HTR-8/SVneo (cell line): ENCODE results near the gene SCARB1.

Experiments used
- DNase-seq: peaks from one replicate; pipeline ENCODE4 v3.0.0; 2011; ENCODE audit warnings: low spot score, mixed read lengths; ENCODE audit not compliant: insufficient read length
- FAIRE-seq: peaks from 2 replicates; lab custom pipeline; 2011; peaks lifted over from hg19 to GRCh38; lab: Jason Lieb, UNC

The SCARB1 gene

GRCh38 chr12:124847113-124848074 is 16.3 kb downstream of the SCARB1 start:
- DNase-seq (no peak), FAIRE-seq (no peak)

GRCh38 chr12:124844411-124845397 is 19.0 kb downstream of the SCARB1 start:
- FAIRE-seq (no peak), DNase-seq (no peak)

- no peak for DNase-seq
- no peak for FAIRE-seq
These were observed 20.7 kb downstream of the SCARB1 start for GRCh38 chr12:124842800-124843510.

GRCh38 chr12:124842073-124842749 is 21.5 kb downstream of the SCARB1 start:
- no peak for FAIRE-seq
- no peak for DNase-seq

GRCh38 chr12:124841558-124841945 is 22.1 kb downstream of the SCARB1 start:
- DNase-seq (no peak), FAIRE-seq (no peak)

- FAIRE-seq, result peak; percentile 88
These were observed 25.5 kb downstream of the SCARB1 start for GRCh38 chr12:124837958-124838803.

GRCh38 chr12:124837249-124837897 is 26.3 kb downstream of the SCARB1 start:
- FAIRE-seq (no peak), DNase-seq (no peak)

More at GRCh38 chr12:124837958-124838803, 25.5 kb downstream of the SCARB1 start:
- DNase-seq, result peak; percentile 96

GRCh38 chr12:124836759-124837158 is 26.9 kb downstream of the SCARB1 start:
- FAIRE-seq, result no peak

GRCh38 chr12:124835656-124836410 is 27.8 kb downstream of the SCARB1 start:
- FAIRE-seq (no peak), DNase-seq (no peak)

More at GRCh38 chr12:124836759-124837158, 26.9 kb downstream of the SCARB1 start:
- no peak for DNase-seq

GRCh38 chr12:124834822-124835221 is 28.8 kb downstream of the SCARB1 start:
- DNase-seq (no peak), FAIRE-seq (no peak)

GRCh38 chr12:124833693-124834122 is 30.0 kb downstream of the SCARB1 start:
- FAIRE-seq, result no peak
- DNase-seq, result no peak

GRCh38 chr12:124832856-124833255 is 30.8 kb downstream of the SCARB1 start:
- no peak for FAIRE-seq

GRCh38 chr12:124831590-124831989 is 32.1 kb downstream of the SCARB1 start:
- DNase-seq (no peak), FAIRE-seq (no peak)

More at GRCh38 chr12:124832856-124833255, 30.8 kb downstream of the SCARB1 start:
- DNase-seq, result no peak

- FAIRE-seq, result no peak
These were observed 33.4 kb downstream of the SCARB1 start for GRCh38 chr12:124830306-124830705.

GRCh38 chr12:124829708-124830304 is 33.9 kb downstream of the SCARB1 start:
- FAIRE-seq (no peak), DNase-seq (no peak)

More at GRCh38 chr12:124830306-124830705, 33.4 kb downstream of the SCARB1 start:
- no peak for DNase-seq

- FAIRE-seq (no peak), DNase-seq (peak; percentile 75)
These were observed 34.5 kb downstream of the SCARB1 start for GRCh38 chr12:124829008-124829707.
